ENCODE measurements around the gene TMC1.

GRCh38 chr9:72864327-72864726, 342.9 kb downstream of the TMC1 start:
- TF ChIP-seq CTCF (IDR thresholded peaks at IDR 0.05) = no peak
- no peak for TF ChIP-seq POLR2AphosphoS5 (IDR thresholded peaks at IDR 0.05)

All from upper lobe of left lung (tissue), 4 donors.